Neural cell (in vitro differentiated cells): ENCODE data around the gene COL5A1. TPM values are rescaled to one million over a fixed set of nuclear protein-coding genes. Genes with fewer than 3 reads are reported as not detected.

Experiments
- H2AFZ ChIP-seq: fragments of 200-600, 300-800 bp; sonication (generic), shearing (Covaris generic); 2 replicates; pipeline ENCODE4 v1.6.0; 2014; ENCODE audit warnings: low read depth, mild to moderate bottlenecking, antibody characterized with exemption, low read length, moderate library complexity
- H3F3A ChIP-seq: fragments of 200-600 bp; shearing (Covaris generic); 2 replicates; pipeline ENCODE4 v1.6.1; 2016; ENCODE audit warnings: mild to moderate bottlenecking, moderate library complexity, mixed read lengths, antibody characterized with exemption, low read length; ENCODE audit not compliant: insufficient read depth, poor library complexity, severe bottlenecking
- H3K27ac ChIP-seq: fragments of 200-600, 300-800 bp; sonication (generic), shearing (Covaris generic); 2 replicates; pipeline ENCODE4 v1.5.1; 2014; ENCODE audit warnings: mild to moderate bottlenecking, low read length, moderate library complexity
- H3K27me3 ChIP-seq: fragments of 300-800, 200-600 bp; sonication (generic), shearing (Covaris generic); 2 replicates; pipeline ENCODE4 v1.6.0; 2014; ENCODE audit warnings: mild to moderate bottlenecking, low read depth, low read length, moderate library complexity; ENCODE audit not compliant: insufficient read depth
- H3K36me3 ChIP-seq: fragments of 300-800, 200-600 bp; sonication (generic), shearing (Covaris generic); 2 replicates; pipeline ENCODE4 v1.5.1; 2014; ENCODE audit warnings: mild to moderate bottlenecking, antibody characterized with exemption, low read length, moderate library complexity; ENCODE audit not compliant: insufficient read depth
- H3K4me2 ChIP-seq: fragments of 300-800, 200-600 bp; sonication (generic), shearing (Covaris generic); 2 replicates; pipeline ENCODE4 v1.6.0; 2014; ENCODE audit warnings: mild to moderate bottlenecking, low read length
- H3K4me3 ChIP-seq: fragments of 300-800, 200-600 bp; sonication (generic), shearing (Covaris generic); 2 replicates; pipeline ENCODE4 v1.5.1; 2014; ENCODE audit warnings: mild to moderate bottlenecking, low read length, moderate library complexity
- H3K79me2 ChIP-seq: fragments of 200-600 bp; shearing (Covaris generic); replicated peaks from 2 replicates; pipeline ENCODE4 v1.6.0; 2014; ENCODE audit warnings: mild to moderate bottlenecking, low read length, moderate library complexity; ENCODE audit not compliant: insufficient read depth
- H3K9ac ChIP-seq: fragments of 300-800, 200-600 bp; sonication (generic), shearing (Covaris generic); 2 replicates; pipeline ENCODE4 v1.6.1; 2016; ENCODE audit warnings: mild to moderate bottlenecking, low read length, mixed read lengths
- H3K9me2 ChIP-seq: fragments of 200-600 bp; shearing (Covaris generic); 2 replicates; pipeline ENCODE4 v1.6.1; 2016; ENCODE audit warnings: mild to moderate bottlenecking, low read length, mixed read lengths; ENCODE audit not compliant: insufficient read depth
- H3K9me3 ChIP-seq: fragments of 200-600, 300-800 bp; sonication (generic), shearing (Covaris generic); 2 replicates; pipeline ENCODE4 v1.6.1; 2016; ENCODE audit warnings: mild to moderate bottlenecking, mixed run types, low read length, moderate library complexity, mixed read lengths
- H4K20me1 ChIP-seq: fragments of 200-600 bp; shearing (Covaris generic); 2 replicates; pipeline ENCODE4 v1.6.1; 2016; ENCODE audit warnings: mild to moderate bottlenecking, mixed run types; ENCODE audit not compliant: insufficient read depth
- EP300 ChIP-seq: fragments of 450-650 bp; conservative IDR thresholded peaks from 2 replicates; pipeline ENCODE4 v1.6.1; 2014; ENCODE audit warnings: antibody characterized with exemption, mild to moderate bottlenecking, moderate library complexity; ENCODE audit not compliant: poor library complexity, severe bottlenecking
- EZH2 ChIP-seq: fragments of 200-600, 300-800 bp; shearing (Covaris generic), sonication (generic); IDR thresholded peaks from 2 replicates; pipeline ENCODE4 v1.6.1; 2014; ENCODE audit warnings: antibody characterized with exemption, low read length, borderline replicate concordance, mild to moderate bottlenecking; ENCODE audit not compliant: insufficient read depth, poor library complexity, severe bottlenecking
- MXI1 ChIP-seq: fragments of 450-650 bp; conservative IDR thresholded peaks from 2 replicates; pipeline ENCODE4 v1.6.1; 2014; ENCODE audit warnings: antibody characterized with exemption, mild to moderate bottlenecking; ENCODE audit not compliant: poor library complexity, severe bottlenecking
- POLR2AphosphoS5 ChIP-seq: IDR thresholded peaks from 2 replicates; pipeline ENCODE4 v1.6.1; 2012
- RAD21 ChIP-seq: fragments of 450-650 bp; conservative IDR thresholded peaks from 2 replicates; pipeline ENCODE4 v1.6.1; 2014; ENCODE audit warnings: antibody characterized with exemption, mild to moderate bottlenecking, moderate library complexity
- SMC3 ChIP-seq: fragments of 450-650 bp; conservative IDR thresholded peaks from 2 replicates; pipeline ENCODE4 v1.6.1; 2014; ENCODE audit warnings: antibody characterized with exemption, mild to moderate bottlenecking, moderate library complexity; ENCODE audit not compliant: poor library complexity
- TAF1 ChIP-seq: IDR thresholded peaks from 2 replicates; pipeline ENCODE4 v1.6.1; 2012; ENCODE audit warnings: low read depth
- polyA plus RNA-seq: library from polyadenylated mRNA; depleted of rRNA; stranded (reverse); fragments of >200 nt; gene quantifications from 2 replicates; pipeline ENCODE4 v1.2.3, GENCODE V29; 2014
- TF ChIP-seq, protein P1 (sequence below): IDR thresholded peaks from 2 replicates; pipeline ENCODE4 v1.6.1; 2012; ENCODE audit warnings: borderline replicate concordance
- TF ChIP-seq, protein P2 (sequence below): fragments of 450-650 bp; IDR thresholded peaks from 2 replicates; pipeline ENCODE4 v1.5.1; 2014; ENCODE audit warnings: antibody characterized with exemption, mild to moderate bottlenecking, moderate library complexity; ENCODE audit not compliant: poor library complexity, severe bottlenecking

The COL5A1 gene
- polyA plus RNA-seq, 1 donor from 2014 or later, result not detected

DNA sequence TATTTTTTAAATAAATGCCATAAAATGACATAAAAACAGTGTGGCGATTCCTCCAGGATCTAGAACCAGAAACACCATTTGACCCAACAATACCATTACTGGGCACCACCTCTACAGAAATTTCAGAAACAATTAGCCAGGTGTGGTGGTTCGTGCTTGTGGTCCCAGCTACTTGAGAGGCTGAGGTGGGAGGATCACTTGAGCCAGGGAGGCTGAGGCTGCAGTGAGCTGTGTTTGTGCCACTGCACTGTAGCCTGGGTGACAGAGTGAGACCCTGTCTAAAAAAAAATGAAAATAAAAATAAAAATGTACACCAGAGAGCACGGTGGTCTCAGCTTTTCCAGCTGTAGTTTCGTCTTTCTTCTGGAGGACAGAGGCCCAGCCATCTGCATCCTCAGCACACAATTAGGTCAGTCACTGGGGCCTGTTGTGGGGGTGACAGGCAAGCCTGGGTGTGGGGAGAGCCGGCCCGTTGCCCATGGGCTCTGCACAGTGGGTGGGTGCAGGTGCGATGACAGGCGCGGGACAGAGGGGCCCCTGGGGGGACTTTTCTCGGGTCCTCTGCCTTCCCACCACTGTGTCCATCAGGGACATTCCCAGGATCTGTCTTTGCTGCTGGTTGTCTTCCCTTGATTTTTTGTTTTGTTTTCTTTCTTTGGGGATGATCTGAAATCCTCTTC, 9.8 kb downstream of the COL5A1 start:
- TF ChIP-seq, protein P1, sequence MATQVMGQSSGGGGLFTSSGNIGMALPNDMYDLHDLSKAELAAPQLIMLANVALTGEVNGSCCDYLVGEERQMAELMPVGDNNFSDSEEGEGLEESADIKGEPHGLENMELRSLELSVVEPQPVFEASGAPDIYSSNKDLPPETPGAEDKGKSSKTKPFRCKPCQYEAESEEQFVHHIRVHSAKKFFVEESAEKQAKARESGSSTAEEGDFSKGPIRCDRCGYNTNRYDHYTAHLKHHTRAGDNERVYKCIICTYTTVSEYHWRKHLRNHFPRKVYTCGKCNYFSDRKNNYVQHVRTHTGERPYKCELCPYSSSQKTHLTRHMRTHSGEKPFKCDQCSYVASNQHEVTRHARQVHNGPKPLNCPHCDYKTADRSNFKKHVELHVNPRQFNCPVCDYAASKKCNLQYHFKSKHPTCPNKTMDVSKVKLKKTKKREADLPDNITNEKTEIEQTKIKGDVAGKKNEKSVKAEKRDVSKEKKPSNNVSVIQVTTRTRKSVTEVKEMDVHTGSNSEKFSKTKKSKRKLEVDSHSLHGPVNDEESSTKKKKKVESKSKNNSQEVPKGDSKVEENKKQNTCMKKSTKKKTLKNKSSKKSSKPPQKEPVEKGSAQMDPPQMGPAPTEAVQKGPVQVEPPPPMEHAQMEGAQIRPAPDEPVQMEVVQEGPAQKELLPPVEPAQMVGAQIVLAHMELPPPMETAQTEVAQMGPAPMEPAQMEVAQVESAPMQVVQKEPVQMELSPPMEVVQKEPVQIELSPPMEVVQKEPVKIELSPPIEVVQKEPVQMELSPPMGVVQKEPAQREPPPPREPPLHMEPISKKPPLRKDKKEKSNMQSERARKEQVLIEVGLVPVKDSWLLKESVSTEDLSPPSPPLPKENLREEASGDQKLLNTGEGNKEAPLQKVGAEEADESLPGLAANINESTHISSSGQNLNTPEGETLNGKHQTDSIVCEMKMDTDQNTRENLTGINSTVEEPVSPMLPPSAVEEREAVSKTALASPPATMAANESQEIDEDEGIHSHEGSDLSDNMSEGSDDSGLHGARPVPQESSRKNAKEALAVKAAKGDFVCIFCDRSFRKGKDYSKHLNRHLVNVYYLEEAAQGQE, result no peak
- TF ChIP-seq SMC3 (no peak), EP300 (no peak), MXI1 (no peak), TAF1 (no peak), EZH2 (no peak), POLR2AphosphoS5 (no peak), RAD21 (no peak)
- TF ChIP-seq, protein P2, sequence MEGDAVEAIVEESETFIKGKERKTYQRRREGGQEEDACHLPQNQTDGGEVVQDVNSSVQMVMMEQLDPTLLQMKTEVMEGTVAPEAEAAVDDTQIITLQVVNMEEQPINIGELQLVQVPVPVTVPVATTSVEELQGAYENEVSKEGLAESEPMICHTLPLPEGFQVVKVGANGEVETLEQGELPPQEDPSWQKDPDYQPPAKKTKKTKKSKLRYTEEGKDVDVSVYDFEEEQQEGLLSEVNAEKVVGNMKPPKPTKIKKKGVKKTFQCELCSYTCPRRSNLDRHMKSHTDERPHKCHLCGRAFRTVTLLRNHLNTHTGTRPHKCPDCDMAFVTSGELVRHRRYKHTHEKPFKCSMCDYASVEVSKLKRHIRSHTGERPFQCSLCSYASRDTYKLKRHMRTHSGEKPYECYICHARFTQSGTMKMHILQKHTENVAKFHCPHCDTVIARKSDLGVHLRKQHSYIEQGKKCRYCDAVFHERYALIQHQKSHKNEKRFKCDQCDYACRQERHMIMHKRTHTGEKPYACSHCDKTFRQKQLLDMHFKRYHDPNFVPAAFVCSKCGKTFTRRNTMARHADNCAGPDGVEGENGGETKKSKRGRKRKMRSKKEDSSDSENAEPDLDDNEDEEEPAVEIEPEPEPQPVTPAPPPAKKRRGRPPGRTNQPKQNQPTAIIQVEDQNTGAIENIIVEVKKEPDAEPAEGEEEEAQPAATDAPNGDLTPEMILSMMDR, result no peak
- Histone ChIP-seq H4K20me1 (no peaks in the 10 kb centered on the region), H3K9me3 (no peaks in the 10 kb centered on the region), H3K9me2 (no peaks in the 10 kb centered on the region), H3F3A (no peaks in the 10 kb centered on the region), H3K79me2 (no peaks in the 10 kb centered on the region), H3K4me2 (no peak overlapping the region), H3K36me3 (no peaks in the 10 kb centered on the region), H3K27ac (no peak overlapping the region), H2AFZ (no peak overlapping the region), H3K9ac (no peak overlapping the region), H3K27me3 (no peaks in the 10 kb centered on the region), H3K4me3 (no peak overlapping the region)

DNA sequence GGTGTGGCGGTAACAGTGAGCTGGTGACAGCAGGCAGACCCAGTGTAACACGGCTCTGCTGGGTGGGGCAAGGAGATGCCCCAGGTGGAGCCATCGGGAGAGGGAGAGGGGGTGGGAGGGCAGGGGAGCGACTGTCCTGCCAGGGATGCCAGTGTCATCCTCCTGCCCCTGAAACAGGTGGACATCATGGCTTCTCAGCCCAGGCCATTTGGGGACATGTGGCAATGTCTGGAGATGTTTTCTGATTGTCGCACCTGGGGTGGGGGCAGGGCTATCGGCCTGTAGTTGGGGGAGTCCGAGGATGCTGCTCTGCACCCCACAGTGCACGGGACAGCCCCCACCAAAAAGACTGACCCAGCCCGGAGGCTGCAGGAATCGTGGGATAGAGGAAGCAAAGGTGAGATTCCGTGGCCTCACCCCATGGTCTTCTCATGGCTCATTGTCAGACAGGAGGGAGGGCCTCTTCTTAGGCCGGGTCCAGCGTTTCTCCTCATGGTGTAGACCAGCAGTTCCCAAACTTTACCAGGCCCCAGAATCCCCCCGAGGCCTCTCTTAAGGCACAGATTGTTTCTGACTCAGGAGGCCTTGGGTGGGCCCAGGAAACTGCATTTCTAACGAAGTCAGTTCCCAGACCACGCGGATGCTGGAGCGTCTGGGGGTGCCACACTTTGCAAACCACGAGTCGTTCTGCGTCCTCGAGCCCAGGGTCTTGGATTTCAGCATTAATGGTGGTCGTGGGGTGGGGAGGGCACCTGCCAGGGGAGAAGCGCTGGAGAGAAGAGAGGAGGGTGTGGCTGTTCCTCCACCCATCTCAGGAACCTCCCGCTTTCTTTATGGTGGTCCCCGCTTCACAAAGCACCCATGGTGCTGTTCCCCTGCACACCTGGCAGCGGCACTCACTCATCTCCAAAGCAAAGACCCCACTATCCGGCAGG, 11.0 kb downstream of the COL5A1 start:
- Histone ChIP-seq H4K20me1 (no peaks in the 10 kb centered on the region), H3K27ac (no peak overlapping the region), H3K9ac (no peak overlapping the region), H3K36me3 (no peaks in the 10 kb centered on the region), H3K27me3 (no peaks in the 10 kb centered on the region), H3K79me2 (no peaks in the 10 kb centered on the region), H3K9me3 (no peaks in the 10 kb centered on the region), H3K4me2 (no peak overlapping the region), H3K4me3 (no peak overlapping the region), H3F3A (no peaks in the 10 kb centered on the region), H2AFZ (no peak overlapping the region), H3K9me2 (no peaks in the 10 kb centered on the region)
- no peak for TF ChIP-seq EZH2
- TF ChIP-seq RAD21, result no peak
